GM10248 (cell line): Measurements from ENCODE around the gene TMBIM6.

Experiments used
- CTCF ChIA-PET: fragments of 300-600 bp; sonication (Branson Sonifier 250); formaldehyde crosslinking; extraction: SDS; loops from one replicate; lab custom pipeline; 2021; ENCODE audit warnings: antibody characterized with exemption; lab: Yijun Ruan, JAX
- POLR2A ChIA-PET: fragments of 350-650 bp; sonication (Branson Sonifier 250); formaldehyde crosslinking; extraction: SDS; loops from one replicate; lab custom pipeline; 2020; ENCODE audit warnings: antibody characterized with exemption; lab: Yijun Ruan, JAX
- DNase-seq: peaks from one replicate; pipeline ENCODE4 v3.0.0; 2012; ENCODE audit errors: extremely low spot score
- TF ChIP-seq, protein P1 (sequence below): IDR thresholded peaks from 2 replicates; pipeline ENCODE4 v1.5.1; 2012; ENCODE audit warnings: mild to moderate bottlenecking, low read depth; ENCODE audit errors: extremely low read depth, missing control alignments, control extremely low read depth

The TMBIM6 gene

DNA sequence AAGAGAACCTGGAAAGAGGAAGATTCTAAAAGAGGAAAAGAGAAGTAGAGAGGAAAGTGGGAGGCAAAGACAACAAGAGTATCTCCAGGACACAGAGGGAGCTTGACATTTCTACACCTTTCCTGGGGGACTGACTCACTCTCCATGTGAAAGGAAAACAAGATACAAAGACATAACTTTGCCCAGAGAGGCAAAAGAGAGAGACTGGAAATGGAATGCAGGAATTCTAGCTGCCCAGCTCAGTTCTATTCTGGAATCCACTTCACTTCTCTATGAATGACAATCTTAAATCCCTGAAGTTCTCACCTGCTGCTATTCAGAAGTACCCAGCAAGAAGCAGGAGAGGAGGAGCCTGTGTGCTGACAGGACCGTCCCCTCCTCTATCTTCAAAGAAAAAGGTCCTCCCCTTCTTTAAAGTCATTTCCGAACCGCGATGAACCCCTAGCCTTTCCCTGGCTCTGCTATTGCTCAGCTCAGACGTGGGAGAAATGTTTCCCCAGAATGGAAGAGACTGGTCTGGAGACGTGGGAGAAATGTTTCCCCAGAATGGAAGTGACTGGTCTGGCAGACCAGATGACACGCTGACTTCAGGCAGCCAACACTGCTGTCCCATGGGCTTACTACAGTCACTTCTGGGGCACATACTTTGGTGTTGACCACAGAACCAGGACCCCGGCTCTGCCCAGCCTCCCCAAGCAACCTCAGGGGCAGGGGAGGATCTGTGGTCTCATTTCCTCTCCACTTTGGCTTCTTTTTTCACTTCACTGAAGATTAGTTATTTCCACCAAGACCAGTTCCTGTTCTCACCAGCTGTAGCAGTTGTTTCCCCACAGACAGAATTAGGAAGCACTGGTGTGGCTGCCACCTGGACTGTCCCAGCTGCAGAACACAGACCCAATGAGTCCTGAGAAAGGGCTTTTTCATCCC, 42.5 kb upstream of the TMBIM6 start:
- ChIA-PET POLR2A (interaction anchor here (0.8 to 1.0 kb wide), 2 partner anchors 8 to 26 kb away, joined by 3 read pairs; partner anchors contain the start of gene FMNL3), CTCF (interaction anchor here (0.7 to 2.0 kb wide), 13 partner anchors 9 to 142 kb away, joined by 3 to 10 read pairs (median 3); no protein-coding TSS in a partner anchor)
- TF ChIP-seq, protein P1, sequence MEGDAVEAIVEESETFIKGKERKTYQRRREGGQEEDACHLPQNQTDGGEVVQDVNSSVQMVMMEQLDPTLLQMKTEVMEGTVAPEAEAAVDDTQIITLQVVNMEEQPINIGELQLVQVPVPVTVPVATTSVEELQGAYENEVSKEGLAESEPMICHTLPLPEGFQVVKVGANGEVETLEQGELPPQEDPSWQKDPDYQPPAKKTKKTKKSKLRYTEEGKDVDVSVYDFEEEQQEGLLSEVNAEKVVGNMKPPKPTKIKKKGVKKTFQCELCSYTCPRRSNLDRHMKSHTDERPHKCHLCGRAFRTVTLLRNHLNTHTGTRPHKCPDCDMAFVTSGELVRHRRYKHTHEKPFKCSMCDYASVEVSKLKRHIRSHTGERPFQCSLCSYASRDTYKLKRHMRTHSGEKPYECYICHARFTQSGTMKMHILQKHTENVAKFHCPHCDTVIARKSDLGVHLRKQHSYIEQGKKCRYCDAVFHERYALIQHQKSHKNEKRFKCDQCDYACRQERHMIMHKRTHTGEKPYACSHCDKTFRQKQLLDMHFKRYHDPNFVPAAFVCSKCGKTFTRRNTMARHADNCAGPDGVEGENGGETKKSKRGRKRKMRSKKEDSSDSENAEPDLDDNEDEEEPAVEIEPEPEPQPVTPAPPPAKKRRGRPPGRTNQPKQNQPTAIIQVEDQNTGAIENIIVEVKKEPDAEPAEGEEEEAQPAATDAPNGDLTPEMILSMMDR, result no peak
- peak; percentile 71 for DNase-seq

DNA sequence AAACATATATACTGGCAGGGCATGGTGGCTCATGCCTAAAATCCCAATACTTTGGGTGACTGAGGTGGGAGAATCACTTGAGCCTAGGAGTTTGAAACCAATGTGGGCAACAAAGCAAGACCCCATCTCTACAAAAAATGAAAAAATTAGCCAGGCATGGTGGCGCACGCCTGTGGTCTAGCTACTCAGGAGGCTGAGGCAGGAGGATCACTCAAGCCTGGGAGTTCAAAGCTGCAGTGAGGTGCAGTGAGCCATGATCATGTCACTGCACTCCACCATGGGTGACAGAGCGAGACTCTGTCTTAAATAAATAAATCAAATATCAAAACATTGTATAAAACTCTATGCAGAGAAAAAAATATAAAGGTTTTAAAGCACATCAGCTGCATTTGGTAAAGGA, 39.3 kb upstream of the TMBIM6 start:
- DNase-seq, result no peak
- POLR2A ChIA-PET, result interaction anchor here (1.1 kb wide), 1 partner anchor 39 kb away, joined by 3 read pairs; the partner anchor contains the start of gene TMBIM6
- CTCF ChIA-PET, result interaction anchor here (3.9 to 18.2 kb wide), 4 partner anchors 12 to 64 kb away, joined by 13 to 350 read pairs (median 87); no protein-coding TSS in a partner anchor
- TF ChIP-seq, protein P1, result no peak

DNA sequence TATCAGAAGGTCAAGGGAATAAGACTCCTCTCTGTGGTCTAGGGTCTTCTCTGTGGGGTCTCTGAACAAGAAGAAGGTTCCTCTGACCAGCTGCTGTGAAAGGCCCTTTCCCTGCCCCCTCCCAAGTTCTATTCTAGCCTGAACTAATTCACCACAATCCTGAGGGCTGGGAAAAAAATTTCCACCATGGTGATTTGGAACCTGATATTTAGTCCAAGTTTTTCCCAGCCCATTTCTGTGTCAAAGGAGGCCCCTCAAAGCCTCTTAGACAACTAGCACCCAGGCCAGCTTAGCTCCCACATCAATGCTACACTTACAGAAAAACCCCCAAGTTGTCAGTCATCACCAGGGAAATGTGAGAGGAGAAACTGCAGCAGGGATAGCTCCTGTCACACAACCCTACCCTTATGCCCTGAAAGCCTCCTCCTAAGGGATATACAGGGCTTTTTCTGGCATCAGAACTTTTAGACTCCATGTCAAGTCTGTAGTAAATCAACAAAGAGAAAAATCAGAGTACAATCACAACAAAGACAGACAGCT, 38.6 kb upstream of the TMBIM6 start:
- DNase-seq, result no peak
- TF ChIP-seq, protein P1, result no peak
- ChIA-PET POLR2A (interaction anchor here (0.6 to 3.3 kb wide), 6 partner anchors 11 to 1347 kb away, joined by 3 to 22 read pairs (median 6); partner anchors contain the start of genes TMBIM6 and TUBA1B), CTCF (interaction anchor here (1.0 to 18.2 kb wide), 18 partner anchors 9 to 355 kb away, joined by 3 to 350 read pairs (median 8); partner anchors contain the start of gene TMBIM6)

DNA sequence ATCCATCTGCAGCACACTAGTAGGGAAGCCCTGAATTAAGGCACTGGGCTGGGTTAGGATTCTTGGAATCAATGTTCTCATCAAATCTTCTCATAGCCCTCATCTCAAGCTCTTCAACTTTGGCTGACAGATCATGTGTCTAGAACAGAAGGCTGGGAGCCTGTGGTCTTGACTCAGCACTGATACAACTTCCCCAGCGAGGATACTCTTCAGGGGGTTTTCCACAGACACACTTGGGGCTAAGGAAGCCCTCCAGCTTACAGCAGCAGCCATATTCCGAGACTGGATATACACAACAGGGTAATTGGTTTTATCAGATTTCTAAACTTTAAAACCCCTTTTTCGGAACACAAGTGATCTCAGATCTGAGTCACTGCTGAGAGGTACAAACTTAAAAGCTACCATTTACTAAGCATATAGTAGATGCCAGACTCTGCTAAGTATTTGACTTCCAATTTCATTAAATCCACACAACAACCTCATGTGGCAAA, 37.7 kb upstream of the TMBIM6 start:
- ChIA-PET CTCF (interaction anchor here (0.8 to 18.2 kb wide), 22 partner anchors 9 to 408 kb away, joined by 3 to 350 read pairs (median 4); partner anchors contain the start of genes COX14 and TMBIM6), POLR2A (interaction anchor here (0.6 to 3.3 kb wide), 7 partner anchors 12 to 1635 kb away, joined by 3 to 22 read pairs (median 8); partner anchors contain the start of gene TMBIM6)
- DNase-seq, result peak; percentile 47
- TF ChIP-seq, protein P1, result no peak

DNA sequence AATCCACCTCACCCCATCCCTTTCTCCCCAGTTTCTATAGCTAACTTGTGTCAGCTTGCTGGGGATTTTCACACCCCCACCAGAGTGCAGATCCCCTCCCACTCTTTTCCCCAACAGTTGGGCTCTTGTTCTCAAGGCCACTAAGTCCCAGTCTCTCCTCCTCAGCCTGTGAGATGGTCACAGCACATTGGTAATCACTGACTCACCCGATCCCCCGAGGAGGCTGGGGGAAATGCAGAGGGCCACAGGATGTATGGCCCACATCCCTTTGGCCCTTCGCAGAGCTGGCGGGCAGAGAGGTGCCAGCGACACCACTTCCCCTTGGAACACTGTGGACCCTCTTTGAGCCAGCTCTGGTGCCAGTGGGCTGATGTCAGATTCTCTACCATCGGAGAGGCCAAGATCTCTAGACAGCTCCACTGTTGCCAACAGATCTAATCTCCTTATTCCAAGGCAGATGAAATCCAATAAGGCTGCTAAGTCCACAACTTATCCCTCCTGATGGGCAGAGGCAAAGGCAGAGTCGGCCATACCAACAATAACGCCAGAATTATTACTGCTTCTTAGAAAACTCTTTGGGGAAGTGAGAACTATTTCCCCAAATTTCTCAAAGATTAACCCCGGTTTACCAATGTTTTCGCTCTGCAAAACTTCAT, 35.8 kb upstream of the TMBIM6 start:
- CTCF ChIA-PET, result interaction anchor here (0.8 to 18.2 kb wide), 14 partner anchors 8 to 363 kb away, joined by 3 to 350 read pairs (median 6); partner anchors contain the start of genes PRPF40B and TMBIM6
- TF ChIP-seq, protein P1, result no peak
- POLR2A ChIA-PET, result interaction anchor here (0.8 to 3.3 kb wide), 4 partner anchors 8 to 123 kb away, joined by 5 to 22 read pairs (median 8); partner anchors contain the start of genes NCKAP5L and TMBIM6
- peak; percentile 57 for DNase-seq
